ENCODE results near the gene KIAA0586. TPM values are rescaled to one million over a fixed set of nuclear protein-coding genes. Genes with fewer than 3 reads are reported as not detected.

Gene KIAA0586
- total and polyA plus RNA-seq, 10 of the 15 experiments (the other 5 are each of a cell fraction or from before 2014, with no cell fraction given), result 7.1 to 27.6 (median 19.1) TPM

DNA sequence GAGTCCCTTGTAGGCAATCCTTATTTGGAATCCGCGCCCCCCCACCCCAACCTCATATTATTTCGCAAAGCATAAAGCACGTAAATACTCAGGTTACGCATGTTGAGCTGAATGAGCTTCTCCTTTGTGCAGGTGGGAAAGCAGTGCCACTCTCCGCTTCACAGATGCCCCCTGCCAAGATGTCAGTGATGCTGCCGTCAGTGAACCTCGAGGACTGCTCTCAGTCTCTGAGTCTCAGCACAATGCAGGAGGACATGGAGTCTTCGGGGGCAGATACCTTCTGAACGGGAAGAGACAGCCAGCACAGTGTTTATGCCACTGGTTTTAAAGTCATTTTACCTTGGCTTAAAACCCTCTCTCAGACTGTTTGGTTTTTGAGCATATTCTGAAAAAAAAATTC is 120.1 kb downstream of the KIAA0586 start:
- CTCF ChIA-PET, result interaction anchor here (1.0 to 1.5 kb wide), 2 partner anchors 15 to 508 kb away, joined by 3 read pairs; no protein-coding TSS in a partner anchor
- RAD21 ChIA-PET (ENCODE audit: unreplicated experiment), result no interaction called here
- TF ChIP-seq RCOR1 (conservative IDR thresholded peaks at IDR 0.05; ENCODE audit: low read depth, low read length) (no peak), CHD2 (IDR thresholded peaks at IDR 0.05; ENCODE audit: borderline replicate concordance, low read depth, low read length) (no peak)
- TF ChIP-seq, protein P1, sequence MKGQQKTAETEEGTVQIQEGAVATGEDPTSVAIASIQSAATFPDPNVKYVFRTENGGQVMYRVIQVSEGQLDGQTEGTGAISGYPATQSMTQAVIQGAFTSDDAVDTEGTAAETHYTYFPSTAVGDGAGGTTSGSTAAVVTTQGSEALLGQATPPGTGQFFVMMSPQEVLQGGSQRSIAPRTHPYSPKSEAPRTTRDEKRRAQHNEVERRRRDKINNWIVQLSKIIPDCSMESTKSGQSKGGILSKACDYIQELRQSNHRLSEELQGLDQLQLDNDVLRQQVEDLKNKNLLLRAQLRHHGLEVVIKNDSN (IDR thresholded peaks at IDR 0.05; ENCODE audit: borderline replicate concordance, extremely low read length, insufficient read depth, low read depth, low read length), result no peak
- Histone ChIP-seq H3K4me2 (ENCODE audit: control insufficient read depth, insufficient read depth) (no peak overlapping the region), H3K36me3 (ENCODE audit: control insufficient read depth in 2 of 2, insufficient read depth in 2 of 2, low read length in 1 of 2) (no peaks in the 10 kb centered on the region), H2AFZ (ENCODE audit: control insufficient read depth, low read depth, low read length) (no peak overlapping the region), H3K27ac (ENCODE audit: control insufficient read depth, insufficient read depth) (no peak overlapping the region), H3K9me3 (replicated peaks; ENCODE audit: control insufficient read depth, insufficient read depth, low read length) (no peaks in the 10 kb centered on the region), H3K27me3 (replicated peaks in 1 of 2; ENCODE audit: control insufficient read depth in 2 of 2, insufficient read depth in 2 of 2, low read length in 1 of 2) (no peaks in the 10 kb centered on the region), H3K4me3 (no peak overlapping the region), H3K4me1 (ENCODE audit: control insufficient read depth, insufficient read depth, low read length) (no peaks in the 10 kb centered on the region), H4K20me1 (ENCODE audit: control insufficient read depth, insufficient read depth) (no peaks in the 10 kb centered on the region), H3K79me2 (ENCODE audit: control insufficient read depth, insufficient read depth, low read length) (no peaks in the 10 kb centered on the region), H3K9ac (ENCODE audit: control insufficient read depth, insufficient read depth, low read length) (no peak overlapping the region)
- POLR2A ChIA-PET, result interaction anchor here (0.6 to 0.7 kb wide), 2 partner anchors 13 to 469 kb away, joined by 3 to 5 read pairs; no protein-coding TSS in a partner anchor
- no peak for FAIRE-seq
- DNase-seq (ENCODE audit: low read depth, low spot score), result no peak
- ATAC-seq, result no peak
- WGBS (ENCODE audit: insufficient coverage, insufficient replicate concordance, low lambda C conversion rate, missing lambda C conversion rate), result over 99% methylated on average over 10 of the region's 10 CpGs
- intact Hi-C loops (cut with micrococcal nuclease; ENCODE audit: unreplicated experiment) (no loop called here), in situ Hi-C loops (cut with MboI) (no loop called here)
- SMC1A ChIA-PET (ENCODE audit: uncharacterized antibody, unreplicated experiment), result interaction anchor here (0.6 kb wide), 1 partner anchor 581 kb away, joined by 3 read pairs; no protein-coding TSS in a partner anchor
- BruUV-seq (replicated peaks), result no TSS peak

DNA sequence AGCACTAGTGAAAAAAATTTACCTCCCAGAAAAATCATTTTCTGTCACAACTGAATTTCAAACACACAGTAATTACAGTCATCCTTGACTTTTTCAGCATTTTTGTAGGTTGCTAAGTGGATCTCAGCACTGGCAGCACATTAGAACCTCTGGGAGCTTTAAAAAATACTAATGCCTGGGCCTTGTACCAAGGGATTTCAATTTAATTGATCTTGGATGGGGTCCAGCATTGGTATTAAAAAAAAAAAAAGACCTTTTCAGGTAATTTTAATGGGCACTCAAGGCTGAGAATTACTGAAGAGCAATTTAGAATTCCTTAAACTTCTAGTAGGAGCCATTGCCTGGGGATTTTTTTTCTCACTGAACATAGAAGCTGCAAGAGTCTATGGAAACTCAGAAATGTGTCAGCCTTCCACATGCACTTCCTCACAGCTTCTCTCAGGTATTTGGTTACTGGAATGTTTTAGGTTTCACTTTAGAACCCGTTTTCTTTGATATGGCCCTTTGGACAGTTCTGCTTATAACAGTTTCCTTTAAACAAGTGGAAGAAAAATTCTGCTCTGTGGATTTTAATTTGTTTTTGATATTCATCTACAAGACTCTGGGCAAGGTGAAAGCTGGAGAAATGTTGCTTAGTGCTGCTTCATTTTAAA is 121.7 kb downstream of the KIAA0586 start:
- no TSS peak for BruUV-seq (replicated peaks)

More for the DNA sequence above, 121.7 kb downstream of the KIAA0586 start:
- Histone ChIP-seq H3K9ac (ENCODE audit: control insufficient read depth, insufficient read depth, low read length) (no peak overlapping the region), H3K4me3 (no peak overlapping the region), H3K27ac (ENCODE audit: control insufficient read depth, insufficient read depth) (no peak overlapping the region), H3K4me1 (ENCODE audit: control insufficient read depth, insufficient read depth, low read length) (no peaks in the 10 kb centered on the region), H3K79me2 (ENCODE audit: control insufficient read depth, insufficient read depth, low read length) (no peaks in the 10 kb centered on the region), H2AFZ (ENCODE audit: control insufficient read depth, low read depth, low read length) (no peak overlapping the region), H4K20me1 (ENCODE audit: control insufficient read depth, insufficient read depth) (no peaks in the 10 kb centered on the region), H3K36me3 (ENCODE audit: control insufficient read depth in 2 of 2, insufficient read depth in 2 of 2, low read length in 1 of 2) (no peaks in the 10 kb centered on the region), H3K27me3 (replicated peaks in 1 of 2; ENCODE audit: control insufficient read depth in 2 of 2, insufficient read depth in 2 of 2, low read length in 1 of 2) (no peaks in the 10 kb centered on the region), H3K9me3 (replicated peaks; ENCODE audit: control insufficient read depth, insufficient read depth, low read length) (no peaks in the 10 kb centered on the region), H3K4me2 (ENCODE audit: control insufficient read depth, insufficient read depth) (no peak overlapping the region)
- DNase-seq (ENCODE audit: low read depth, low spot score), result no peak
- SMC1A ChIA-PET (ENCODE audit: uncharacterized antibody, unreplicated experiment), result interaction anchor here (0.6 to 1.5 kb wide), 4 partner anchors 15 to 507 kb away, joined by 3 to 6 read pairs (median 3); no protein-coding TSS in a partner anchor
- ATAC-seq, result no peak
- intact Hi-C loops (cut with micrococcal nuclease; ENCODE audit: unreplicated experiment), result no loop called here
- WGBS (ENCODE audit: insufficient coverage, insufficient replicate concordance, low lambda C conversion rate, missing lambda C conversion rate), result 0% methylated on average over 1 of the region's 1 CpG
- in situ Hi-C loops (cut with MboI), result no loop called here
- no peak for FAIRE-seq
- RAD21 ChIA-PET (ENCODE audit: unreplicated experiment), result interaction anchor here (0.6 kb wide), 1 partner anchor 157 kb away, joined by 3 read pairs; no protein-coding TSS in a partner anchor
- POLR2A ChIA-PET, result no interaction called here
- CTCF ChIA-PET, result interaction anchor here (1.2 to 2.2 kb wide), 2 partner anchors 9 to 11 kb away, joined by 5 to 6 read pairs; no protein-coding TSS in a partner anchor
- TF ChIP-seq, protein P2, sequence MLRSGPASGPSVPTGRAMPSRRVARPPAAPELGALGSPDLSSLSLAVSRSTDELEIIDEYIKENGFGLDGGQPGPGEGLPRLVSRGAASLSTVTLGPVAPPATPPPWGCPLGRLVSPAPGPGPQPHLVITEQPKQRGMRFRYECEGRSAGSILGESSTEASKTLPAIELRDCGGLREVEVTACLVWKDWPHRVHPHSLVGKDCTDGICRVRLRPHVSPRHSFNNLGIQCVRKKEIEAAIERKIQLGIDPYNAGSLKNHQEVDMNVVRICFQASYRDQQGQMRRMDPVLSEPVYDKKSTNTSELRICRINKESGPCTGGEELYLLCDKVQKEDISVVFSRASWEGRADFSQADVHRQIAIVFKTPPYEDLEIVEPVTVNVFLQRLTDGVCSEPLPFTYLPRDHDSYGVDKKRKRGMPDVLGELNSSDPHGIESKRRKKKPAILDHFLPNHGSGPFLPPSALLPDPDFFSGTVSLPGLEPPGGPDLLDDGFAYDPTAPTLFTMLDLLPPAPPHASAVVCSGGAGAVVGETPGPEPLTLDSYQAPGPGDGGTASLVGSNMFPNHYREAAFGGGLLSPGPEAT (IDR thresholded peaks at IDR 0.05; ENCODE audit: low read depth), result no peak
- TF ChIP-seq SPI1 (IDR thresholded peaks at IDR 0.05; ENCODE audit: borderline replicate concordance, insufficient read depth, low read depth, low read length), result peak; percentile 28; the same call in 1 of the 2 replicates
- no peak for TF ChIP-seq NR2F1 (conservative IDR thresholded peaks at IDR 0.05)

Measured in GM12878 (cell line).